Measurements from ENCODE around the gene FNDC7.

FNDC7 gene

GRCh38 chr1:108767708-108768107 lies 55.0 kb downstream of the FNDC7 start:
- no peak overlapping the region for H4K8ac ChIP-seq (ENCODE audit: low read depth, low read length)
- DNase-seq, result no peak
- no peak overlapping the region for H3K4me3 ChIP-seq (ENCODE audit: low read depth, low read length)
- no peak overlapping the region for H2BK120ac ChIP-seq (ENCODE audit: insufficient read depth, low read length, poor library complexity)
- H2AFZ ChIP-seq (ENCODE audit: insufficient read depth, low read length, poor library complexity), result no peak overlapping the region
- no peaks in the 10 kb centered on the region for H3K4me1 ChIP-seq (ENCODE audit: control insufficient read depth in 1 of 2, insufficient read depth in 2 of 2, low read length in 2 of 2)
- H3K4me2 ChIP-seq (ENCODE audit: low read length), result no peak overlapping the region
- H4K12ac ChIP-seq (ENCODE audit: low read depth, low read length), result no peak overlapping the region
- H3K18ac ChIP-seq (ENCODE audit: low read length), result no peak overlapping the region
- peaks cover 4 to 14% of the 10 kb centered on the region in 2 experiments for H3K36me3 ChIP-seq (ENCODE audit: control insufficient read depth in 1 of 2, insufficient read depth in 2 of 2, low read length in 2 of 2)
- no peak overlapping the region for H3K27ac ChIP-seq (ENCODE audit: low read depth, low read length)
- H3K27me3 ChIP-seq (ENCODE audit: insufficient read depth, low read length), result no peaks in the 10 kb centered on the region
- no CpG with 5 or more reads among the region's 3 CpGs for WGBS (ENCODE audit: extremely low coverage, insufficient coverage, insufficient read length)
- H3K79me2 ChIP-seq (ENCODE audit: control insufficient read depth, insufficient read depth, low read length, poor library complexity), result no peaks in the 10 kb centered on the region
- H3K9ac ChIP-seq (ENCODE audit: low read length), result no peak overlapping the region
- no peak overlapping the region for H3K23ac ChIP-seq (ENCODE audit: low read length)
- no peak overlapping the region for H3K4ac ChIP-seq (ENCODE audit: low read depth, low read length)
- H3K9me3 ChIP-seq (ENCODE audit: insufficient read depth, low read depth, low read length), result no peaks in the 10 kb centered on the region
- H2AK5ac ChIP-seq (ENCODE audit: low read length), result no peak overlapping the region
- H3K79me1 ChIP-seq (ENCODE audit: low read length), result no peaks in the 10 kb centered on the region
- no peak overlapping the region for H4K91ac ChIP-seq (ENCODE audit: low read depth, low read length)
- no peak overlapping the region for H3K14ac ChIP-seq (ENCODE audit: low read length)
- no peak overlapping the region for H2BK12ac ChIP-seq (ENCODE audit: low read length)
- H2BK5ac ChIP-seq (ENCODE audit: low read depth, low read length, poor library complexity), result no peak overlapping the region

DNA sequence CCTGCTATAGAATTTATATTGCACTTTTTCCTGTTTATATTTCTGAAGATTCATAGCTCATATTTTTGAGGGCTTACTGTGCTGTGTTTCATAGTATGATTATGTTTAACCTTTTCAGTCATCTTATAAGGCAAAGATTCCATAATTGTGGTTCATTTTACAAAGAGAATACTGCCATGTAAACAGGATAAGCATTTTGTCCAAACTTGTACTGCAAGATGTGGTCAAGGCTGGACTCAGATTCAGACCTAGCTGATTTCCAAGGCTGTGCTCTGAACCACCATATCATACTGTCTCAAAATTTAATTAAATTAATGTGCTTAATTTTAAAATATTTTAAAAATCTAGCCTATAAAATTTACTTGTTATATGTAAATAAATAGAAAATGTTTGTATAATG lies 65.1 kb downstream of the FNDC7 start:
- no peak overlapping the region for H2BK120ac ChIP-seq (ENCODE audit: insufficient read depth, low read length, poor library complexity)
- H3K36me3 ChIP-seq (ENCODE audit: control insufficient read depth in 1 of 2, insufficient read depth in 2 of 2, low read length in 2 of 2), result peaks cover 7 to 10% of the 10 kb centered on the region in 2 experiments
- no peak overlapping the region for H3K4me3 ChIP-seq (ENCODE audit: low read depth, low read length)
- H4K8ac ChIP-seq (ENCODE audit: low read depth, low read length), result no peak overlapping the region
- H3K9me3 ChIP-seq (ENCODE audit: insufficient read depth, low read depth, low read length), result no peaks in the 10 kb centered on the region
- H3K23ac ChIP-seq (ENCODE audit: low read length), result no peak overlapping the region
- no peak overlapping the region for H3K14ac ChIP-seq (ENCODE audit: low read length)
- no peak overlapping the region for H3K27ac ChIP-seq (ENCODE audit: low read depth, low read length)
- no peaks in the 10 kb centered on the region for H3K27me3 ChIP-seq (ENCODE audit: insufficient read depth, low read length)
- no peak overlapping the region for H3K18ac ChIP-seq (ENCODE audit: low read length)
- H3K4me1 ChIP-seq (ENCODE audit: control insufficient read depth in 1 of 2, insufficient read depth in 2 of 2, low read length in 2 of 2), result no peaks in the 10 kb centered on the region
- H3K4ac ChIP-seq (ENCODE audit: low read depth, low read length), result no peak overlapping the region
- H3K4me2 ChIP-seq (ENCODE audit: low read length), result no peak overlapping the region
- no peak overlapping the region for H2BK12ac ChIP-seq (ENCODE audit: low read length)
- no peak overlapping the region for H2AK5ac ChIP-seq (ENCODE audit: low read length)
- no peak overlapping the region for H4K91ac ChIP-seq (ENCODE audit: low read depth, low read length)
- H3K9ac ChIP-seq (ENCODE audit: low read length), result no peak overlapping the region
- H2BK5ac ChIP-seq (ENCODE audit: low read depth, low read length, poor library complexity), result no peak overlapping the region
- no peaks in the 10 kb centered on the region for H3K79me1 ChIP-seq (ENCODE audit: low read length)
- no peaks in the 10 kb centered on the region for H3K79me2 ChIP-seq (ENCODE audit: control insufficient read depth, insufficient read depth, low read length, poor library complexity)
- no peak overlapping the region for H4K12ac ChIP-seq (ENCODE audit: low read depth, low read length)
- no peak for DNase-seq
- H2AFZ ChIP-seq (ENCODE audit: insufficient read depth, low read length, poor library complexity), result no peak overlapping the region

GRCh38 chr1:108779455-108779854 lies 66.7 kb downstream of the FNDC7 start:
- Histone ChIP-seq H3K4ac (ENCODE audit: low read depth, low read length) (no peak overlapping the region), H2BK120ac (ENCODE audit: insufficient read depth, low read length, poor library complexity) (no peak overlapping the region), H4K8ac (ENCODE audit: low read depth, low read length) (no peak overlapping the region), H4K12ac (ENCODE audit: low read depth, low read length) (no peak overlapping the region), H2BK5ac (ENCODE audit: low read depth, low read length, poor library complexity) (no peak overlapping the region), H3K4me3 (ENCODE audit: low read depth, low read length) (no peak overlapping the region), H3K79me1 (ENCODE audit: low read length) (no peaks in the 10 kb centered on the region), H3K27me3 (ENCODE audit: insufficient read depth, low read length) (no peaks in the 10 kb centered on the region), H4K91ac (ENCODE audit: low read depth, low read length) (no peak overlapping the region), H3K4me2 (ENCODE audit: low read length) (no peak overlapping the region), H3K36me3 (ENCODE audit: control insufficient read depth in 1 of 2, insufficient read depth in 2 of 2, low read length in 2 of 2) (peaks cover 8 to 10% of the 10 kb centered on the region in 2 experiments), H3K27ac (ENCODE audit: low read depth, low read length) (no peak overlapping the region), H2AK5ac (ENCODE audit: low read length) (no peak overlapping the region), H3K9me3 (ENCODE audit: insufficient read depth, low read depth, low read length) (no peaks in the 10 kb centered on the region), H3K18ac (ENCODE audit: low read length) (no peak overlapping the region), H3K23ac (ENCODE audit: low read length) (no peak overlapping the region), H2BK12ac (ENCODE audit: low read length) (no peak overlapping the region), H3K4me1 (ENCODE audit: control insufficient read depth in 1 of 2, insufficient read depth in 2 of 2, low read length in 2 of 2) (no peaks in the 10 kb centered on the region), H2AFZ (ENCODE audit: insufficient read depth, low read length, poor library complexity) (no peak overlapping the region), H3K14ac (ENCODE audit: low read length) (no peak overlapping the region), H3K9ac (ENCODE audit: low read length) (no peak overlapping the region), H3K79me2 (ENCODE audit: control insufficient read depth, insufficient read depth, low read length, poor library complexity) (no peaks in the 10 kb centered on the region)
- DNase-seq, result no peak

DNA sequence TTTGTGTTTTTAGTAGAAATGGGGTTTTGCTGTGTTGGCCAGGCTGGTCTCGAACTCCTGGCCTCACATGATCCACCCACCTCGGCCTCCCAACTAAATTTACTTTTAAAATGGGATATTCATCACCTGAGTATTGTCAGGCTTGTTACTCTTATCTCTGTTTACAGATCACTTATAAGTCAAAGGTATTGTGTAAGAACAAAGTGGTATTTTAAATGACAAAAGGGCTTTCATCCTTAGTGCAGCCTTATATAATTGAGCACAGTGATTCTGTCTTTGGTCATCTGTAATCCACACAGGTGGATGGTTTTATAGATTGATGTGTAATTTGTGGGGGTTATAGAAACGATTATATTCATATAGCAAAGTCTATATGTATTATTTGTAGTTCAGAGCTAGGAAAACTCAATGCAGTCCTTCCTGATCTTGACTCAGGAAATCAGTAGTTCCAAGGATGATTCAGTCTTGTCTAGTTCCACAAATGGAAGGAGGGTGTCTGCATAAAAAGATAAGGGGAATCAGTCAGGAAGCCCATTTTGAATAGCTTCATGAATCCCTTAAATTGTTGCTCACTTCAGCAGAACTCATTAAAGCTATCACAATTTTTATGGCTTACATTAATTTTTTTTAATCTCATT lies 68.3 kb downstream of the FNDC7 start:
- no peak overlapping the region for H4K91ac ChIP-seq (ENCODE audit: low read depth, low read length)
- WGBS (ENCODE audit: extremely low coverage, insufficient coverage, insufficient read length), result no CpG with 5 or more reads among the region's 3 CpGs

More for the DNA sequence above, 68.3 kb downstream of the FNDC7 start:
- no peaks in the 10 kb centered on the region for H3K4me1 ChIP-seq (ENCODE audit: control insufficient read depth in 1 of 2, insufficient read depth in 2 of 2, low read length in 2 of 2)
- no peak overlapping the region for H3K4me2 ChIP-seq (ENCODE audit: low read length)
- H3K4ac ChIP-seq (ENCODE audit: low read depth, low read length), result no peak overlapping the region
- H3K9me3 ChIP-seq (ENCODE audit: insufficient read depth, low read depth, low read length), result peaks cover 7% of the 10 kb centered on the region
- no peaks in the 10 kb centered on the region for H3K79me2 ChIP-seq (ENCODE audit: control insufficient read depth, insufficient read depth, low read length, poor library complexity)
- no peak overlapping the region for H3K18ac ChIP-seq (ENCODE audit: low read length)
- H3K27ac ChIP-seq (ENCODE audit: low read depth, low read length), result no peak overlapping the region
- H2AK5ac ChIP-seq (ENCODE audit: low read length), result no peak overlapping the region
- no peak overlapping the region for H2BK12ac ChIP-seq (ENCODE audit: low read length)
- H2BK5ac ChIP-seq (ENCODE audit: low read depth, low read length, poor library complexity), result no peak overlapping the region
- H4K8ac ChIP-seq (ENCODE audit: low read depth, low read length), result no peak overlapping the region
- no peak overlapping the region for H3K23ac ChIP-seq (ENCODE audit: low read length)
- no peak overlapping the region for H4K12ac ChIP-seq (ENCODE audit: low read depth, low read length)
- H2AFZ ChIP-seq (ENCODE audit: insufficient read depth, low read length, poor library complexity), result no peak overlapping the region
- no peak overlapping the region for H3K14ac ChIP-seq (ENCODE audit: low read length)
- H3K36me3 ChIP-seq (ENCODE audit: control insufficient read depth in 1 of 2, insufficient read depth in 2 of 2, low read length in 2 of 2), result peaks cover 17 to 24% of the 10 kb centered on the region in 2 experiments
- H3K79me1 ChIP-seq (ENCODE audit: low read length), result no peaks in the 10 kb centered on the region
- H3K27me3 ChIP-seq (ENCODE audit: insufficient read depth, low read length), result no peaks in the 10 kb centered on the region
- H3K9ac ChIP-seq (ENCODE audit: low read length), result no peak overlapping the region
- peak in 1 of 2 donors; percentile 38 for DNase-seq
- H2BK120ac ChIP-seq (ENCODE audit: insufficient read depth, low read length, poor library complexity), result no peak overlapping the region
- H3K4me3 ChIP-seq (ENCODE audit: low read depth, low read length), result no peak overlapping the region
